ENCODE results near the gene SIPA1L3.

SIPA1L3 gene

GRCh38 chr19:37975596-37976515, 68.8 kb downstream of the SIPA1L3 start:
- no peak for TF ChIP-seq CTCF (IDR thresholded peaks at IDR 0.05; ENCODE audit: insufficient read depth, missing control alignments)

GRCh38 chr19:37977391-37977790, 70.4 kb downstream of the SIPA1L3 start:
- FAIRE-seq = no peak
- TF ChIP-seq CTCF (IDR thresholded peaks at IDR 0.05; ENCODE audit: insufficient read depth, missing control alignments) = no peak
- no peak for DNase-seq (ENCODE audit: insufficient read length, low spot score)

More at GRCh38 chr19:37975596-37976515, 68.8 kb downstream of the SIPA1L3 start:
- no peak for DNase-seq (ENCODE audit: insufficient read length, low spot score)
- FAIRE-seq = no peak

- DNase-seq (ENCODE audit: insufficient read length, low spot score) = no peak
- no peak for TF ChIP-seq CTCF (IDR thresholded peaks at IDR 0.05; ENCODE audit: insufficient read depth, missing control alignments)
- FAIRE-seq = no peak
Observed at GRCh38 chr19:37977992-37978391, 71.0 kb downstream of the SIPA1L3 start.

DNA sequence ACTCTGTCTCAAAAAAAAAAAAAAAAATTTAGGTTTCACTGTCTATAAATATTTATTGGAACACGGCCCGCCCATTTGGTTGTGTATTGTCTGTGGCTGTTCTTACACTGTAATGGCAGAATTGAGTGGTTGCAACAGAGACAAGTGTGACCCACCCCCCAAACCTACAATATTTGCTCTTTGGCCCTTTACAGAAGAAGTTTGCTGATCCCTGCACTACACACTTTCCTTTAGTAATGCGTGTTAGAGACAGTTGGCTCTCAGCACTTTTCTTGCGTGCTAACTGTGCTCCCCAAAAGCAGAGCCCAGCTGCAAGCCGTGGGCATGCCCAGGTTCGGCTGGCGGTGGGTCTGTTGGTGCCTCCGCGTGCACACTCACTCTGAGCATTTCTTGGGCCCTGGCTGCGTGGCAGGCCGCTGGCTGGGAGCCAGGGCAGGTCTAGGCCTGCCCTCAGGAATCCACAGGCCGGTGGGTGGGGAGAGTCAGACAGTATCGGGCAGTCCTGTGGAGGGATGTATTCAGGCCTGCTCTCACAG, 72.6 kb downstream of the SIPA1L3 start:
- no peak for TF ChIP-seq CTCF (IDR thresholded peaks at IDR 0.05; ENCODE audit: insufficient read depth, missing control alignments)
- DNase-seq (ENCODE audit: insufficient read length, low spot score) (no peak), FAIRE-seq (no peak)

DNA sequence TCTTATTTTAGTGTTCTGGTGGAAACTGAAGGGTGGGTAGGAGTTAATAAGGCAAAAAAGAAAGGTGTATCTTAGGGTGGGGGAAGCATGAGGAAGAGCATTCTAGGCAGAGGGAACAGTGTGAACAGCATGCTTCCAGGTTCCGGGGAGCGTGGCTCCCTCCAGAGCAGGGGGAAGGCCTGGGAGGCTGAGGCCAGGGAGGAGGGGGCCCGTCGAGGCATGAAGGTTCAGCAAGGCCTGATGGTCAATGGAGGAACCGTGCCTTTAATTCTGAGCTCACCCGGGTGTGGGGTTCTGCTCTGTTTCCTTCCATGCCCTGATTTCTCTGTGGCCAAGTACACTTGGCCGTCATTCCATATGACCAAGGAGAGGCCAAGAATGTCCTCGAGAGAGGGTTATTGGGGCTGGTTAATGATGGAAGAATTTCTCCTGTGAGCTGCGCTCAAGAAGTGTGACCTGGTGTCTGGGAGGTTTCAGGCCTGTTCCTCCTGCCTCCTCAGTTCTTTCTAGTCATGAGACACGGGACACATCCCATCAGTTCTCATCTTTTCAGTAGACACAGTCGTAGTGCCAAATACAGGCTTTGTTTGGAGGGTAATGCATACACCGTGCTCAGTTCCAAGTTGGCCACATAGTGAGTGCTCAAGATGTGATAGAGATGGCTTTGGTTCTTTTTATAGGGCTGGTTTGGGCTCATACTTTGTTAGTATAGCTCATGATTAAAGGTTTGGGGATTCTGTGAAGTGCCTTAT, 73.6 kb downstream of the SIPA1L3 start:
- TF ChIP-seq CTCF (IDR thresholded peaks at IDR 0.05; ENCODE audit: insufficient read depth, missing control alignments) = no peak
- DNase-seq (ENCODE audit: insufficient read length, low spot score) (no peak), FAIRE-seq (no peak)

- TF ChIP-seq CTCF (IDR thresholded peaks at IDR 0.05; ENCODE audit: insufficient read depth, missing control alignments) = no peak
- DNase-seq (ENCODE audit: insufficient read length, low spot score) = no peak
- no peak for FAIRE-seq
Observed at GRCh38 chr19:37981785-37982475, 74.9 kb downstream of the SIPA1L3 start.

All from D721Med (cell line).